Fibroblast of the aortic adventitia (primary cell): ENCODE data around the gene RFT1. TPM values are rescaled to one million over a fixed set of nuclear protein-coding genes. Genes with fewer than 3 reads are reported as not detected.

Experiments
- DNase-seq: peaks from one replicate; pipeline ENCODE4 v3.0.0-alpha.2; 2010; ENCODE audit warnings: low read depth
- H3K4me3 ChIP-seq: 2 replicates; pipeline ENCODE4 v1.5.1; 2011; ENCODE audit warnings: low read depth, mild to moderate bottlenecking, control low read depth, low read length, moderate library complexity
- total RNA-seq: library from RNA; depleted of rRNA; stranded (reverse); fragments of >200 nt; gene quantifications from 2 replicates; pipeline ENCODE4 v1.2.3, GENCODE V29; 2012; ENCODE audit warnings: low replicate concordance
- TF ChIP-seq, protein P1 (sequence below): IDR thresholded peaks from 2 replicates; pipeline ENCODE4 v1.5.1; 2011; ENCODE audit warnings: mild to moderate bottlenecking, low read length, control low read depth, inconsistent platforms; ENCODE audit not compliant: insufficient read depth

Gene RFT1
- total RNA-seq, 1 donor = 15.4 TPM

DNA sequence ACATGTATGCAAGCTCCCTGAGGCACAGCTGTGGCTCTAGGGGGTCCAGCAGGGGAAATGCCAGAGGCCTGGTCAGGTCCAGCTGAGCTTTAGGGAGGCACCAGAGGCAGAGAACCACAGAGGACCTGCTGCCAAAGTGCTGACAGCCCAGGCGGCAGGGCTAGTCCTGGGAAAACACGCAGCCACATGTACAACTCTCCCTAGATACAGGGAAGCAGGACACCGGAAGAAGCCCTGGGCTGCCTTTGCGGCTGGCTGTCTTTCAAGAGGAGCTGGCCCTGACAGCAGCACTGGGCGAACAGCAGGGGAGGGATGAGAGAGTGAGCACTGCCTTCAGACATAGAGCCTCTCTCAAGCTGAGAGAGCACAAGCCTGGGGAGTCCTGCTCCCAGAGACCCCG, 40.7 kb downstream of the RFT1 start:
- H3K4me3 ChIP-seq = no peak overlapping the region
- no peak for DNase-seq
- TF ChIP-seq, protein P1, sequence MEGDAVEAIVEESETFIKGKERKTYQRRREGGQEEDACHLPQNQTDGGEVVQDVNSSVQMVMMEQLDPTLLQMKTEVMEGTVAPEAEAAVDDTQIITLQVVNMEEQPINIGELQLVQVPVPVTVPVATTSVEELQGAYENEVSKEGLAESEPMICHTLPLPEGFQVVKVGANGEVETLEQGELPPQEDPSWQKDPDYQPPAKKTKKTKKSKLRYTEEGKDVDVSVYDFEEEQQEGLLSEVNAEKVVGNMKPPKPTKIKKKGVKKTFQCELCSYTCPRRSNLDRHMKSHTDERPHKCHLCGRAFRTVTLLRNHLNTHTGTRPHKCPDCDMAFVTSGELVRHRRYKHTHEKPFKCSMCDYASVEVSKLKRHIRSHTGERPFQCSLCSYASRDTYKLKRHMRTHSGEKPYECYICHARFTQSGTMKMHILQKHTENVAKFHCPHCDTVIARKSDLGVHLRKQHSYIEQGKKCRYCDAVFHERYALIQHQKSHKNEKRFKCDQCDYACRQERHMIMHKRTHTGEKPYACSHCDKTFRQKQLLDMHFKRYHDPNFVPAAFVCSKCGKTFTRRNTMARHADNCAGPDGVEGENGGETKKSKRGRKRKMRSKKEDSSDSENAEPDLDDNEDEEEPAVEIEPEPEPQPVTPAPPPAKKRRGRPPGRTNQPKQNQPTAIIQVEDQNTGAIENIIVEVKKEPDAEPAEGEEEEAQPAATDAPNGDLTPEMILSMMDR = no peak

GRCh38 chr3:53085476-53085875, 44.8 kb downstream of the RFT1 start:
- DNase-seq = no peak
- no peak overlapping the region for H3K4me3 ChIP-seq
- TF ChIP-seq, protein P1 = no peak

- TF ChIP-seq, protein P1 = no peak
- no peak for DNase-seq
- H3K4me3 ChIP-seq = no peak overlapping the region
Measured at GRCh38 chr3:53084310-53085001, 45.8 kb downstream of the RFT1 start.

- no peak overlapping the region for H3K4me3 ChIP-seq
- no peak for DNase-seq
- TF ChIP-seq, protein P1 = no peak
Measured at GRCh38 chr3:53083949-53084309, 46.3 kb downstream of the RFT1 start.

DNA sequence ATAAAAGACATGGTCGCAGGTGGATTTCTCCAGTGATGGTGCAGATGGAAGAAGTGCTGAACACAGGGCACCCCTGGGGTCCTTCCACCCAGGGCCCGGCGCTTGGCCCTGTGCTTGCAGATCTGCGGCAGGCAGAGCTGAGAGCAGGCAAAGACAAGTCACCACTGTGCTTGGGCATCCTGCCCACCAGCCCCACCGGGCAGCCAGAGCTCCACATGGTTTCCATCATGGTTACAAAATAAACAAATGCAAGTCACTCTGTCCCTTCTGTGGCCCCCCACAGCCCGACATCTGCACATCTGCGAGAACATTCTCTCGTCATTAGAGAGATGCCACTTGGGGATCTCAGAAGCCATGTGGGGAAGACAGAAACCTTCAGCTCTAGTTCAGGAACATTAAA, 46.7 kb downstream of the RFT1 start:
- TF ChIP-seq, protein P1 = no peak
- DNase-seq = peak; percentile 26
- no peak overlapping the region for H3K4me3 ChIP-seq

- TF ChIP-seq, protein P1 = no peak
- H3K4me3 ChIP-seq = no peak overlapping the region
- DNase-seq = no peak
Measured at GRCh38 chr3:53082736-53083135, 47.5 kb downstream of the RFT1 start.

GRCh38 chr3:53081318-53081717, 48.9 kb downstream of the RFT1 start:
- TF ChIP-seq, protein P1 = no peak
- H3K4me3 ChIP-seq = no peak overlapping the region
- no peak for DNase-seq
